Tibial nerve (tissue), 4 donors: Measurements from ENCODE around the gene ZNF580.

Source experiments
- EP300 ChIP-seq, 2 donors: sonication (generic); formaldehyde crosslinking; IDR thresholded peaks; one replicate each; pipeline ENCODE4 v1.6.1; 2017; ENCODE audit warnings: antibody characterized with exemption in 2 of 2, mild to moderate bottlenecking in 1 of 2
- POLR2A ChIP-seq, 2 donors: fragments of 450-650 bp; IDR thresholded peaks; one replicate each; pipeline ENCODE4 v1.6.1; 2017; ENCODE audit warnings: antibody characterized with exemption in 2 of 2, mild to moderate bottlenecking in 2 of 2, moderate library complexity in 2 of 2
- TF ChIP-seq, protein P1 (sequence below), 5 experiments: fragments of 200-600 bp in 3 of 5; fragments of 450-650 bp in 2 of 5; sonication (generic) in 3 of 5; IDR thresholded peaks; one replicate each; pipeline ENCODE4 v1.5.1; 2016 to 2019; ENCODE audit warnings: antibody characterized with exemption in 5 of 5, mild to moderate bottlenecking in 3 of 5, moderate library complexity in 2 of 5

GRCh38 chr19:55642153-55643002, 1.6 kb downstream of the ZNF580 start:
- TF ChIP-seq, protein P1, sequence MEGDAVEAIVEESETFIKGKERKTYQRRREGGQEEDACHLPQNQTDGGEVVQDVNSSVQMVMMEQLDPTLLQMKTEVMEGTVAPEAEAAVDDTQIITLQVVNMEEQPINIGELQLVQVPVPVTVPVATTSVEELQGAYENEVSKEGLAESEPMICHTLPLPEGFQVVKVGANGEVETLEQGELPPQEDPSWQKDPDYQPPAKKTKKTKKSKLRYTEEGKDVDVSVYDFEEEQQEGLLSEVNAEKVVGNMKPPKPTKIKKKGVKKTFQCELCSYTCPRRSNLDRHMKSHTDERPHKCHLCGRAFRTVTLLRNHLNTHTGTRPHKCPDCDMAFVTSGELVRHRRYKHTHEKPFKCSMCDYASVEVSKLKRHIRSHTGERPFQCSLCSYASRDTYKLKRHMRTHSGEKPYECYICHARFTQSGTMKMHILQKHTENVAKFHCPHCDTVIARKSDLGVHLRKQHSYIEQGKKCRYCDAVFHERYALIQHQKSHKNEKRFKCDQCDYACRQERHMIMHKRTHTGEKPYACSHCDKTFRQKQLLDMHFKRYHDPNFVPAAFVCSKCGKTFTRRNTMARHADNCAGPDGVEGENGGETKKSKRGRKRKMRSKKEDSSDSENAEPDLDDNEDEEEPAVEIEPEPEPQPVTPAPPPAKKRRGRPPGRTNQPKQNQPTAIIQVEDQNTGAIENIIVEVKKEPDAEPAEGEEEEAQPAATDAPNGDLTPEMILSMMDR (IDR thresholded peaks at IDR 0.05), result no peak
- TF ChIP-seq EP300 (IDR thresholded peaks at IDR 0.05), result no peak
- no peak for TF ChIP-seq POLR2A (IDR thresholded peaks at IDR 0.05)
